Upper lobe of left lung (tissue), 4 donors: ENCODE results near the gene ANKDD1B.

Experiments
- CTCF ChIP-seq, 6 experiments: fragments of 450-650 bp in 4 of 6; fragments of 200-600 bp in 2 of 6; sonication (generic) in 2 of 6; IDR thresholded peaks; one replicate each; pipeline ENCODE4 v1.5.1; 2016 to 2019; ENCODE audit warnings: antibody characterized with exemption in 6 of 6
- EP300 ChIP-seq, 4 donors: sonication (generic); formaldehyde crosslinking; IDR thresholded peaks; one replicate each; pipeline ENCODE4 v1.5.1; 2017; ENCODE audit warnings: antibody characterized with exemption in 4 of 4, control low read depth in 2 of 4
- POLR2AphosphoS5 ChIP-seq, 2 donors: sonication (generic); formaldehyde crosslinking; IDR thresholded peaks; one replicate each; pipeline ENCODE4 v1.5.1; 2017; ENCODE audit warnings: antibody characterized with exemption in 2 of 2

- TF ChIP-seq CTCF (IDR thresholded peaks at IDR 0.05) (no peak), EP300 (IDR thresholded peaks at IDR 0.05) (no peak), POLR2AphosphoS5 (IDR thresholded peaks at IDR 0.05) (no peak)
Measured at GRCh38 chr5:75632321-75632720, 21.1 kb downstream of the ANKDD1B start.
